Stimulated activated CD8-positive, alpha-beta memory T cell treated with anti-CD3 and anti-CD28 coated beads, Interleukin-12 subunit alpha, Interleukin-12 subunit beta, amount 100 ng/mL, for 24 hours (primary cell): ENCODE results near the gene SPOCD1.

Source experiments
- DNase-seq: peaks from one replicate; pipeline ENCODE4 v3.0.0-alpha.2; 2020; ENCODE audit errors: extremely low read depth

Gene SPOCD1

DNA sequence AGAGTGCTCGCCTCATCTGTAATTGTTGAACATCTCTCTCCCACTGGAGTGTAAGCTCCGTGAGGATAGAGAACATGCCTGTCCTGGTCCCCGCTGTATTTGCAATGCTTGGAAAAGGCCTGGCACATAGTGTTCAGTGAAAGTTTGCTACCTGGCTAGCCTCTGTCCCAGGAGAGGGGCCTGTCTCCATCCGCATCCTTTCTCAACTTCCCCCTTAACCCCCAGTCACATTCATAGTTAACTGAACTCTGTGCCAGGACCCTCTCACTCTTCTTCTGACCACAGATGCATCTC lies 15.2 kb downstream of the SPOCD1 start:
- no peak for DNase-seq

DNA sequence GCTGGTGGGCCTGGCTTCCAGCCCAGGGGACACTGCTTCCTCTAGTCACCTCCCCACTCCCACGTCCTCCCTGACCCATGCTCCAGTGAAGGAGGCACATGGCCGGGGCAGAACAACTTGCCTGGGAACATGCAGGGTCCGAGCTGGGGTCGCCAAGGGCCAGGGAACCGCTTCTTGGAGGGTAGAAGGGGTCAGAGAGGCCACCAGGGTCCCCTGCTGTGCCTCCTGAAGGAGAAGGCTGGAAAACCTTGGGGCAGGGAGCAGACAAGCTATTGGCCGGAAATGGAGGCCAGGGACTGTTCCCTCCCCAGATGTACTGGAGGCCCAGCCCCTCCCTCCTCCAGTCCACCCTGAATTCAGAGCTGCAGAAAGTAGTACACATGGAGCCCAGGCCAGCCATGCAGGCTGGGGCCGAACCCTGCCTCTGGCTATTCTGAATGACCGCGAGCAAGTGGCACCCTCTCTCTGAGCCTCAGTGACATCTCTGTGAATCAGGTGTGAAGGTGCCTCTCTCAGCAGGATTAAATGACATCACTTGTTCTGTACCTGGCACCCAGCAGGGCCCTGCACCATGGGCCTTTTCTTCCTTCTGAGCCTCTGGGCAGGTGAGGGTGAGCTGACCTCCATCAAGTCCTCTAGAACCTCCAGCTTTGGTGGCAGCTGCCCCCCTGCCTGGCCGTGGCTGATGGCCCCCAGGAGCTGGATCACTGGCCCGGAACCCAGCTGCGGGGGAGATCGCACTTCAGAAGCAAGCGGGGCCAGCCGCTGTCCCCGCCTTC lies 15.7 kb downstream of the SPOCD1 start:
- DNase-seq: no peak

DNA sequence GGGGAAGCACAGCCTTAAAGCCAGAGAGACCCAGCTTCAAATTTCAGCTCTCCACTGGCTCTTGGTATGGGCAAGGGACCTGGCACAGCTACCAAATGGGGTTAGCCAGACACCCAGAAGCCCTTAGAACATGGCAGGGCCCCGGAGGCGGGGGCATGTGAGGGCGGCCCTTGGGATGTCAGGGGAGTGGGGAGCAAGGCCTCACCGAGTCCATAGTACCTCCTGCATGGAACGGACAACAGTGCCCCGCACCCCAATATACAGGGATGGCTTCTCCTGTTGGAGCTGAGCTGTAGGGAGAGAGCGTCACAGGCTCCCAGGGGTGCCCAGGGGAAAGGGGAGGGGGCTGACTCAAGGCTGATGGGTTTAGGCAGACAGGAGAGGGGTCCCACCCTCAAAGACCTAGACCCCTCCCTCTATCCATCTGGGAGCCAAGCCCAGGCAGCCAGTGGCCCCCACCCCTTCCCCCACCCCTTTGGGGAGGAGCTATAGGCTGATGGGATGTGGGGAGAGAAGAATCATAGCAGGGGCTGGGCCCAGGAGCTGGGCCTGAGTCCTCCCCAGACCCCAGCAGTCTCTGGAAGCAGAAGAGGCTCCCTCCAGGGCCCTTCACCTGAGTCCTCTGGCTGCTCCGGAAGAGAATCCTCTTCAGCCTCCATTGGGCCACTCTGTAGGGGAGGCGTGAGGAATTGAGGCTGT lies 16.5 kb downstream of the SPOCD1 start:
- no peak for DNase-seq

DNA sequence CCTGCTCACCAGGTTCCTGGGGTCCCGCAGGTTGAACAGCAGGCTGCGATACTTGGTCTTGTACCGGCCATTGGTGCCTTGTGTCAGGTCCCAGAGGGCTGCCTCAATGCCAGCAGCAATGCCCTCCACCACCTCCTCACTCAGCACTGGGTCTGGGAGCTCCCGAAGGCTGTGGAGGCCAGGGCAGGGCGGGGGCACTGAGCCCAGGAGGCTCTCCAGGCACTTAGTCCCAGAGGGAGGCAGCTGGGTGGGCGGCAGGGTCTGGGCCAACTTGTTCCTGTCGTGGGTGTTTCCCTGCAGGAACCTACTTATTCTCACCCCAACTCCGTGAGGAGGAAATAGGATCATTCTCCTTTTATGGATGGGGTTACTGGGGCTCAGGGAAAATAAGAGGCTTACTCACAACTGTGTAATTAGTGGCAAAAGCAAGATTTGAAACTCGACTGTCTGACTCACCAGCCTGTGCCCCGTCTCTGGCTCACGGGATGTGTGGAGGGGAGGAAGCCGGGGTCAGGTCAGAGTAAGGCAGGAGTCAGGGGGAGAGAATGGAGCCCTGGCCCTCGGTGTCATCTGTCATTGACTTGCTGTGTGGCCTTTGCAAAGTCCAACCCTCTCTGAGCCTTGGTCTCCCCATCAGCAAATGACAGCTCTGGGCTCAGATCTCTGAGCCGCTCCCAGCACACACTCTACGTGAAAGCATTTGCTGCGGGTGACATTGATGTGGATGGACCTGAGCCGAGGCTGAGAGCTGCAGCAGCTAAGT lies 17.2 kb downstream of the SPOCD1 start:
- DNase-seq: peak; percentile 19

DNA sequence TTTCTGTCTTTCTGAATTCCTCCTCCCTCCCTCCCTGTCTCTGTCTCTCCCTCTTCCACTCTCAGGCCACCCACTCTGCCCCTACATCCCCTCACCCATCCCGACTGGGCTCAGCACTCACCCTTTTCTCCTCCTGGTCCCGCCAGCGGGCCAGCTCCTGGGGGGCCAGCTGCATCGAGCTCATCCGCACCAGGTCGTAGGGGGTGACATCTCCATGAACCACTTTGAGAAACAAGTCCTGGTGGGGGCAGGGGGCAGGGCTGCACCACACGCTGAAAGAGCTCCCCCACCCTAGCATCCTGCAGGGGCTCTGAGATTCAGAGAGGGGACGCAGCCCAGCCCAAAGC lies 17.8 kb downstream of the SPOCD1 start:
- DNase-seq: no peak

DNA sequence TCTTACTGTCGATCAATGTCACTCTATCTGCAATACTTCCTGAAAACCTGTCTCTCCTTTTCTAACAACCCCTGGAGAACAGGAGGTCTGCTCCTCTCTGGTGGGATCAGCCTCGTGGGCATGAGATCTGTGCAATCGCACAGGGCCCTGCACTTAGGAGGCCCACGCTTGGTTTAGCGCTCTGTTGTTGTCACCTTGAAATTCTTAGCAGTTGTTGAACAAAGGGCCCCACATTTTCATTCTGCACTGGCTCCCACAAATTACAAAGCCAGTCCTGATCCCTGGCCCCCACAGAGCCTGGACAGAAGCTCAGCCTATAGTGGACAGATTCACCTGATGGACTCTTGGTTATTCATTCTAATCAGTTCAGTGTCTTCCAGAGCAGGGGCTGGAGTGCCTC lies 18.6 kb downstream of the SPOCD1 start:
- DNase-seq: no peak

DNA sequence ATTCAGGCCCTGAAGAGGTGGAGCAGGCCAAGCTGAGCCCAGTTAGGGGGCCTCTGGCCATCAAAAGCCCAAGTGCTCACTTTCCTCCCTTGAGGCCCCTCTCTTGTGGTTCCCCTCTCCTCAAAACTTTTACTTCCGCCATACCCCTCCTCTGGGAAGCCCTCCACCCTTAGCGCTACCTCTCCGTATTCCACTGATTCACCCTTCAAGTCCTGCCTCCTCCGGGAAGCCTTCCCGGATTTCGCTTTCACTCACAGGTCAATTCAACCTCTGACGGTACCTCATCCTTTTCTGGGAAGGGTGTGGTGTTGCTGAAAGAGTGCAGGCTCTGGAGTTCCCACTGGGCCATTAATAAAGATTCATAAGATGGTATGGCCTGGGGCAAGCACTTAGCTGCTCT lies 19.1 kb downstream of the SPOCD1 start:
- no peak for DNase-seq

DNA sequence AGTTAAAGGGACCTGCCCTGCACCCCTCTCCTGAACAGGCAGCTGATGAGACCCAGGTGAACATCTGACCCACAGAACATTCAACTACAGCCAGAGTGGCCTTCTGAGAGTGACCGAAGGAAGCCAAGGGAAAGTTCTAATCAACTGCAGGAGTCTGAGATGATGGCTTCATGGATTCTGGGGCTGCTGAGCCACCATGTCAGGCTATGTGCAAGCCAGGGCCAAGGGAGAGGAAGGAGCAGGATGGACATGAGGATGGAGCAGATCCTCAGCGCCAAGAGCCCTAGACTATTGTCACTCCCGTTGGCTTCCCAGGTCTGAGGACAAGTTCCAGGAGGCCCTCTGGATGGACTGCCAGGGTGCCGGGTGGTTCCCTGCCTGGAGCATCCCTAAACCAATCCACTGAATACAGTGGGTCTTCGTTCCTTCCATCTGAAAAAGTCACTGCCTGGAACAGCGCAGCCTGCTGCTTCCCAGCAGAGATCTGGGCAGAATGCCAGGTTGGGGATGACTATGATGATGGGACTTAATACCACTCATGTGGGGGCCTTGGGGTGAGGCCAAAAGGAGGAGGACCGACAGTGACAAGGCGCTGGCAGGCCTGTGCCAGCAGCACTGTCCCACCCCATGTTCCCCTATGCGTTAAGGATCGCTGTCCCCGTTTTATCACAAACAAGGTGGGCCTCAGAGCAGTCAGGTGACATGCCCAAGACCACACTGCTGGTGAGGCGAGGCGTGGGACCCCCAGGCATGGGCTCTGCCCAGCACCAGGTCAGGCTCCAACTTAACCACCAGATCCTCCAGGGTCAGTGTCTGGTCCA lies 19.8 kb downstream of the SPOCD1 start:
- no peak for DNase-seq

DNA sequence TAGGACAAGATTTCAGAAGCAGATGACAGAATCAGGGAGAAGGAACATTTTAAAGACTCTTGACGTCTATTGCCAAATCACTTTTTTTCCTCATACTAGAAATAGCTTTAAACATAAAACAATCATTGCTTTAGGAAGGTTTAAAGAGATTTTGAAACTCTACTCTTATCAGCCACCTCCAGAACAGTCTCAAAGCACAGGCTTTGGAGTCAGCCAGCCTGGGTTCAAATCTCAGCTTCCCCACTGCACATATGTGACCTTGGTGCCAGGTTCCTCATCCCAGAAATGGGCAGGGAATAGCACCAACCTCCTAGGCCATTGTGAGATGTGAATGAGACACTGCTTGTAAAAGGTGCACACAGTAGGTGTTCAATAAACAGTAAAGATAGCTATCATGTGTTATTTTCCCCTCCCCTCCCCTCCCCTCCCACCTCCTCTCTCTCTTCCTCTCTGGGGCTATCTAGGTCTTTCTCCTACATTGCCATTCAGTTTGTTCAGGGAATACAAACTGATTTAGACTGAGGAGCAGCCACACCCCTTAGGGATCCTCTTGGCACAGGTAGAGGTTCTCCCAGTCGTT lies 20.6 kb downstream of the SPOCD1 start:
- no peak for DNase-seq

DNA sequence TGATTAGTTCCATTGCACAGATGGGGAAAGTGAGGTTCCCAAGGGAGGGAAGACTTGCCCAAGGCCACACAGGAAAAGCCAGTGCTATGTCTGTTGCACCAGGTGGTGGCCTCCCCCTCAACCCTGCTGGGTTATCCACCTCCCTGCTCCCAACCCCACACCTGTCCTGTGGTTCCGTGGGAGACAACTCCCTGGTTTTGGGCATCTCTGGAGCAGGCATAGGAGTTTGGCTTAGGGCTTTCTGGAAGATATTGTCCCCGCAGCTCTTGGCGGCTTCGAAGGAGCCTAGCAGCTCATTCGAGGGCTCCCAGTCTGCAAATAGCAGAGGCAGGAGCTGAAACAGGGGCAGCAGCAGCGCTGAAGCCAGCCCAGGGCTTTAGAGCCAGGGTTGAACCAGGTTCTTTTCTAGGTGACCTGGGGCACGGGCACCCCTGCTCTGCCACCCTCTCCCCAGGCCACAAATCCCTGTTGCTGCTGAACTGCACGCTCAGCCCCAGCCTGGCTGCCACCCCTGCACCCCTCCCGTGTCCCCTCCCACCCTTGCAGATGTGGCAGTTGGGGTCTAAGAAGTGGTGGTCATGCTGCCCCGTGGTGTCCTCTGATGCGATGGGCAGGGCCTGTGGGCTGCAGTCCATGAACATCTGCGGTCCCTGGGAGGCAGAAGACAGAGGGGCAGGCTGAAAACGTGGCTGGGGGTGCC lies 22.1 kb downstream of the SPOCD1 start:
- DNase-seq: no peak

DNA sequence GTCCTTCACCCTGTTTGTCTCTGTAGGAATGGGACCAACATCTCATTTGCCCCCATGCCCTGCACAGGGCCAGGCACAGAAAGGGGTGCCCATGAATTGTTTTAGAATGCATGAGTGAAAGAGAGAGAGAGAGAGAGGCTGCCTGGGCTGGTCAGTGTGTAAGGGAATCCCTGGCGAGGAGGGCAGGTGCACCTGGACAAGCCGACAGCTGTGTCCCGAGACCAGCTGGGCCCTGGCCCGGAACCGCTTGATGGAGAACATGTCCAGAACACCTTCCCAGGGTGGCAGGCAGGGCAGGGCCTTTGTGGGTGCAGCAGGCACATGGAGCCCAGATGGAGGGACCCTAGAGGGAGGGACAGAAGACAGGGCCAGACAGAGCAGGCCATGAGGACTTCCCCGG lies 22.7 kb downstream of the SPOCD1 start:
- no peak for DNase-seq

DNA sequence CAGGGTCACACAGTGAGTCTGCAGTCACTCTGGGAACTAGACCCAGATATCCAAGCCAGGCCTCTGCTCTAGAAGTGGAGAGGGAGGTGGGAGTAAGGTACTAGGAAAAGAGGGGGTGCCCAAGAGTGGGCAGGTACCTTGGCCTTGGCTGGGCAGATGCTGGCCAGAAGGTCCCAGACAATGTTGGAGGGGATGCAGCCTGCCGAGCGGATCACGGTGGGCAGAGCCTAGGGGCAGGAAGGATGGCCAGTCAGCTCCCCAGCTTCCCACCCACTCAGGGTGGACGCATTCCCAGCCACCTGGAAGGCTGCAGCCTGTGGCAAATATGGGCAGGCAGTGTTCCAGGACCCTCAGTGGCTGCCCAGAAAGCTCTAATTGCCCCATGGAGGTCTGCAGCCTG lies 23.3 kb downstream of the SPOCD1 start:
- no peak for DNase-seq

DNA sequence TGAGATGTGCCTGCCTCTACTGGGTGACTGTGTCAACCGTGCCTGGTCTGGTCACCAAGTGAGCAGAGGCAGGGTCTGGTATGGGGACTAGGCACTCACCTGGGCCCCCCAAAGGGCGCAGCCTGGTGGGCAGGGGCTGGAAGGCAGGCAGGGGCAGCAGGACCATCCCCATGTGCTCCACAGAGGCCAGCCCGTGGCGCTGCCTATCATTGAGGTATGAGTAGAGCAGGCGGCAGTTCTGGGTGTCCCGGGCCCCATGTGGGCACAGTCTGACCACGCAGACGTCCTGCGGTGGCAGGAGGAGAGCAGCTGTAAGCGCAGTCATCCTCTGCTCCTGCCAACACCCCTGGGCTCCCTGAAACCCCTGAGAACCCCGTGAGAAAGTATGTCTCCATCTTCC lies 23.7 kb downstream of the SPOCD1 start:
- DNase-seq: no peak

DNA sequence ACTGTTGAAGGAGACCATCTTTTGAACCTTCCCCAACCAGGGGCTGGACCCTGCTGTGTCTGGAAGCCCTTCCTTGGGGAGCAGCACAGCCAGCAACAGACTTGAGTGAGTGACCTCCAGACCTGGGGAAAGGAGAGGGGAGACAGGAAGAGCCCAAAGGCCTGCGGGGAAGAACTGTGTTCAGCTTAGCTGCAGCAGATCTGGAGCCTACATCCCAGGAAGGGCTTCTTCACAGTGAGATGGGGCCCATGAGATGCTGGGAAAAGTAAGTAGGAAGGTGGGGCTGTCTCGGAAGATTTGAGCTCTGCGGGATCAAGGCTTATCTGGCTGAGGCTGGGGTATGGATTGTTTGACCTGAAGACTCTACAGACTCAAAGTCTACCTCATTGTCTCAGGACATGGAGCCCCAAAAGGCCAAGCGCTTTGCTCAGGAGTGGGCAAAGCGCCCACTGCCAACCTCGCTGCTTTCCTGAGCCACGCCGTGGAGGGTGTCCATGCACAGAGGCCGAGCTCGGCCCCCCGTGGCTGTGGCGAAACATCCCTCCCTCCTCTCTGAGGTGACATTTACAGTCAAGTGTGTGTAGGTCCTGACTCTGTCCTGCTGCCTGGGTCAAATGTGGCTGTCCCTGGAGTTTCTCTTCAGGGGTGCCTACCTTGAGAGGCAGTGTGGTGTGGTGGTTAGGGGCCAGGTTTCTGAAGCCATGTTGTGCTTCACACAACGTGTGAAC lies 24.5 kb downstream of the SPOCD1 start:
- no peak for DNase-seq

DNA sequence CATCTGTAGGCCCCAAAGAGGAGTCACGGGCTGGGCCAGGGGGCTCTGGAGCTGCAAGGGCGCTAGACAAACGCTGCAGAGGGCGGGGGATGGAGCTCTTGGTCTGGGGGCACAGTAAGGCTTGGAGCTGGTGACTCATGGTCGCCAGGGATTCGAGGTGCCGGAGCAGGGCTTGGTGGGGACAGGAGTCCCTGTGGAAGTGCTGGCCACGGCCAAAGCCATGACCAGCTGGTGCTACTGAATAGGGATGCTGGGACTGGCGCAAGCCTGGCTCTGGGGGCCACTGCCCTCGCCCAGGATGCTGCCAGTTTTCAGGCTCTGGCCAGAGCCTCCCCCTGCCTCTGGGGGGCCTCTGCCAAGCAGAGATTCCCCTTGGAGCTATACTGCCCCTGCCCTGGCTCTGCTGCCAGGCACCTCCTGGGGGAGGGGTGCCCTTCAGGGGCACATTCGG lies 25.2 kb downstream of the SPOCD1 start:
- DNase-seq: no peak

DNA sequence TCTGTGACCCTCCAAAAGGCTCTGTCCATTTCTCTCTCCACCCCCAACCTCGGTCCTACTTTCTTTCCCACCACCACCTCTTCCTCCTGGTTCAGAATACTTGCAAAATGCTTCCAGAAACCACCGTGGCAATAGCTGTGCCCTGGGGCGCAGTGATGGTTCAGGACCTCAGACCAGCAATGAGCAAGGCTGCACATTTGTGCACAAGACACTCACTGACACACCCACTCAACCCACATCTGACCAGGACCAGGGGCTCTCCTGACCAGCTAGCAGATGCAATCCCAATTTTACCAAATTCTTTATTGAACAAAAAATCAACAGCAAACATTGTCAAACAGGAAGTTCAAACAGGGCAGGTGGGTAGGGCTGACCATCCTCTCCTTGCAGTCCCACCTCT lies 25.7 kb downstream of the SPOCD1 start:
- DNase-seq: no peak

DNA sequence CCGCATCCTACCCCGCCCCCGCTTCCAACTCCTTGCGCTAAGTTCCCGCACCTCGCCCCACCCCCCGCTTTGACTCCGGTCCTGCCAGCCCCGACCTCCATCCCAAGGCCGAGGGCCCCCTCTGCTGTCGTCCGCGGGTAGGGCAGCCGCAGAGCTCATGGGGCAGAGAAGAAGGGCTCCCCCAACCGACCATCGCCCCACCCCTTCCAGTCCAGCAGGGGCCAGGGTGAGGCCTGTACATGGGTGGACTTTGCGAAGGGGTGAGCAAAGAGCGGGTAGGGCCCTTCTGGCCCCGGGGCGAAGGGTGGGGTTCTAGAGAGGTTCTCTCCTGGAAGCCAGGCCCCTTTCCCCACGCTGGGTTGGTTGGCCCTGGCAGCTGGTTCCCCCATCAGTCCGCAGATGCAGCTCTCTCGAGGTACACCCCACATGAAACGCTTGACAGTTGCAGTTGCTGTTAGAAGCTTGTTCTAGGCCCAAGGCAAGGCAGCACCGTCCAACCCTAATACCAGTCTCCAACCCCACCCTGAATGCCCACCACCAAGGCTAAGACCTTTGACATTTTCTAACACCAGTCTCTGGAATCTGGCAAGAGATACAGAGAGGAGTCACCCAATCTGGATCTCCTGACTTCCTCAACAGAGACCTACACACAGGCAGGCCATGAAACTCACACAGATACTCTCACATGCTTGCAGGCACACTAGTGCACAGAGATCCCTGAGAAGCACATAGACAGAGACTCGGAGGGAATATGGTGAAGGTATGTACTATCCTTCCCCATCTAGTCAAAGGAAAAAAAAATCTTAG lies 26.4 kb downstream of the SPOCD1 start:
- peak; percentile 83 for DNase-seq

DNA sequence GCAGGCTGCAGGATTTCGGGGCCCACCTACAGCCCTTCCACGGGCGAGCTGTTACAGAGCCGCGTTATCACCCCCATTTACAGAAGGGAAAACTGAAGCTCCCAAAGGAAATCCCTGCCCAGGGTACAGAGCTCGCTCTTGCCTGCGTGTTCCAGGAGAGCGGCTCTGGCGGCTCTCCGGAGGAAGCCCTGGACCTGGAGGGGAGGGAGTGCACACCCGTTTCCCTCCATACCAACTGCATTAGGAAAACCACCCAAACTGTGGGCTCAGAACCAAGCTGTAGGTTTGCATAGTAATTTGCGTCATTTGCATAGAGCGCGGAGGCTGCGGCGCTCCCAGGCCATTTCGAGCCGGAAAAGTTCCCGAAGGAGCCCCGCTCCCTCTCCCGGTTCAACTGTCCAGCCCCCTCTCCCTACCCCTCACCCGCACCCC lies 27.0 kb downstream of the SPOCD1 start:
- DNase-seq: no peak

DNA sequence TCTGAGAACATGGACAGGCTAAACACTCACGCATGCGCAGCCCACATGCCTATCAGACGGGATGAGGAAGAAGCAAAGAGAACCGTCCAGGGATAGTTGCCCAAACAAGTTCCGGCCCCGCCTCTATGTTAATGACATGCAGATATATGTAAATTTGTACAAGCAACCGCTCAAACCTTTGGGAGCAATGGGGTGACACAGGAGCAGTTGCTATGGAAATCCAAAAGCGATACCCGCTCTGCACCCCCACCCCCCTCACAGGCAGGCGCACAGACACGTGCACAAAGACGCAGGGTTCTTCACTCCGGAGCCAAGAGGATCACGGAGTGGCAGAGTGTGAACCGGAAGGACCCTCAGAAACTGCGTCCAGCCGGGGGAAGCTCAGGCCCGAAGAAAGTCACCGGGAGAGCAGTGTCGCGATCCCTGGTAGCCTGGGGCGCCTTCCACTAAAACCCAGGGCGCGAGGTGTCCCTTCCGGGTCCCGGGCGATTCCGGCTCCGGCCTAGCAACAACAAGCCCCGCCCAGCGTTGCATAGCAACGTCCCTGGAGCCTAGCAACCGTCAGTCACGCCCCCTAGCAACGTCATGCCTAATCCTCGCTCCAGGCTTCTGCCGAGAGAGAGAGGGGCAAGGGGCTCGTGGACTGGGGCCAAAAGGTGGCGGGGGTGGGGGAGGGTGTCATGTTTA lies 27.5 kb downstream of the SPOCD1 start:
- DNase-seq: peak; percentile 74
